Posterior vena cava (tissue), 2 donors: ENCODE results near the gene NAT14. TPM values are rescaled to one million over a fixed set of nuclear protein-coding genes. Genes with fewer than 3 reads are reported as not detected.
"Not testable (repeated sequence)": the region's sequence is repeated elsewhere in the genome, so short reads cannot be mapped to it uniquely, and the experiment has no call there.

Source experiments
- DNase-seq: peaks from one replicate; pipeline ENCODE4 v3.0.0-alpha.2; 2020; ENCODE audit warnings: low spot score
- intact Hi-C, 2 donors: fragments of 100-400 bp; cut with DNase I; formaldehyde crosslinking; loops; one replicate each; pipeline versions ENCODE4 v1.14.1 to v1.14.2; 2022 to 2023
- total RNA-seq, 2 donors: library from RNA; stranded (reverse); fragmentation: NEBNext Ultra II Directional; extraction: Animal tissue kit (Norgen Biotek cat#: 25700); gene quantifications; one replicate each; pipeline ENCODE4 v1.2.1, GENCODE V29; 2021
- donor health status: DM: yes; HTN: yes; CAD: no.
- donor health status: DM: yes; HTN: yes; CAD: no.

The NAT14 gene
- total RNA-seq, 2 donors from 2014 or later = 15.8 to 16.3 TPM

GRCh38 chr19:55493052-55493644 lies 8.2 kb downstream of the NAT14 start:
- intact Hi-C loops = no loop called here
- no peak for DNase-seq

- intact Hi-C loops = no loop called here
- no peak for DNase-seq
Observed at GRCh38 chr19:55493645-55494171, 8.7 kb downstream of the NAT14 start.

GRCh38 chr19:55494172-55494761 lies 9.3 kb downstream of the NAT14 start:
- peak; percentile 88 for DNase-seq
- intact Hi-C loops = no loop called here

GRCh38 chr19:55495646-55496349 lies 10.8 kb downstream of the NAT14 start:
- intact Hi-C loops = no loop called here

GRCh38 chr19:55496820-55497219 lies 11.8 kb downstream of the NAT14 start:
- intact Hi-C loops, DNase-seq: not testable (repeated sequence)

More at GRCh38 chr19:55495646-55496349, 10.8 kb downstream of the NAT14 start:
- DNase-seq = no peak

- DNase-seq = no peak
- intact Hi-C loops = no loop called here
Observed at GRCh38 chr19:55497763-55498162, 12.8 kb downstream of the NAT14 start.

- DNase-seq = no peak
- intact Hi-C loops = no loop called here
Observed at GRCh38 chr19:55498246-55498840, 13.4 kb downstream of the NAT14 start.

- DNase-seq = no peak
- intact Hi-C loops = loop anchor here (5.0 to 10.0 kb wide), 3 partner anchors 33 to 356 kb away; partner anchors contain the start of gene TNNT1 (in 1 of the 2)
Observed at GRCh38 chr19:55500368-55500952, 15.5 kb downstream of the NAT14 start.

- intact Hi-C loops = loop anchor here (5.0 to 10.0 kb wide), 3 partner anchors 35 to 358 kb away; partner anchors contain the start of gene TNNT1 (in 1 of the 2)
- DNase-seq = no peak
Observed at GRCh38 chr19:55502197-55502952, 17.4 kb downstream of the NAT14 start.

GRCh38 chr19:55503157-55503501 lies 18.1 kb downstream of the NAT14 start:
- no peak for DNase-seq
- intact Hi-C loops = loop anchor here (5.0 to 10.0 kb wide), 3 partner anchors 36 to 358 kb away; partner anchors contain the start of gene TNNT1 (in 1 of the 2)

GRCh38 chr19:55503502-55504251 lies 18.7 kb downstream of the NAT14 start:
- peak; percentile 98 for DNase-seq
- intact Hi-C loops = loop anchor here (5.0 to 10.0 kb wide), 3 partner anchors 36 to 359 kb away; partner anchors contain the start of gene TNNT1 (in 1 of the 2)

- DNase-seq = no peak
Observed at GRCh38 chr19:55504252-55504603, 19.2 kb downstream of the NAT14 start.

GRCh38 chr19:55504981-55505380 lies 20.0 kb downstream of the NAT14 start:
- DNase-seq = no peak
- intact Hi-C loops = loop anchor here (5.0 to 10.0 kb wide), 3 partner anchors 38 to 360 kb away; partner anchors contain the start of gene TNNT1 (in 1 of the 2)

More at GRCh38 chr19:55504252-55504603, 19.2 kb downstream of the NAT14 start:
- intact Hi-C loops = loop anchor here (5.0 to 10.0 kb wide), 3 partner anchors 37 to 359 kb away; partner anchors contain the start of gene TNNT1 (in 1 of the 2)

- intact Hi-C loops = loop anchor here in 1 of 2 donors (10.0 kb wide), 2 partner anchors 213 to 363 kb away; partner anchors contain the start of gene TNNT1
- DNase-seq = no peak
Observed at GRCh38 chr19:55508120-55508519, 23.1 kb downstream of the NAT14 start.

GRCh38 chr19:55516878-55517620 lies 32.1 kb downstream of the NAT14 start:
- DNase-seq = peak; percentile 98
- intact Hi-C loops = loop anchor here (5.0 kb wide), 2 partner anchors 70 to 90 kb away; partner anchors contain the start of gene ZNF865 (in 2 of the 2)

- DNase-seq = no peak
- intact Hi-C loops = loop anchor here (5.0 kb wide), 2 partner anchors 68 to 88 kb away; partner anchors contain the start of gene ZNF865 (in 2 of the 2)
Observed at GRCh38 chr19:55519451-55520311, 34.7 kb downstream of the NAT14 start.
